Subcutaneous abdominal adipose tissue (tissue), 5 donors: Measurements from ENCODE around the gene NDUFB5.

ENCODE experiments used
- H3K27ac ChIP-seq: one replicate; pipeline ENCODE4 v1.7.0; 2013; ENCODE audit warnings: low read depth, mild to moderate bottlenecking, inconsistent platforms, low read length, moderate library complexity
- H3K27me3 ChIP-seq, 5 donors: one replicate each; pipeline ENCODE4 v1.7.0; 2013; ENCODE audit warnings: low read length in 5 of 5, inconsistent platforms in 1 of 5; ENCODE audit not compliant: control insufficient read depth in 5 of 5, insufficient read depth in 4 of 5
- H3K36me3 ChIP-seq, 5 donors: one replicate each; pipeline ENCODE4 v1.7.0; 2013; ENCODE audit warnings: low read length in 5 of 5; ENCODE audit not compliant: control insufficient read depth in 5 of 5, insufficient read depth in 5 of 5
- H3K4me1 ChIP-seq, 5 donors: one replicate each; pipeline ENCODE4 v1.7.0; 2013; ENCODE audit warnings: low read length in 5 of 5, mild to moderate bottlenecking in 3 of 5, moderate library complexity in 1 of 5; ENCODE audit not compliant: control insufficient read depth in 5 of 5, insufficient read depth in 5 of 5
- H3K4me3 ChIP-seq, 5 donors: one replicate each; pipeline ENCODE4 v1.7.0; 2013; ENCODE audit warnings: low read length in 5 of 5, low read depth in 1 of 5
- H3K9ac ChIP-seq, 5 donors: one replicate each; pipeline ENCODE4 v1.7.0; 2013; ENCODE audit warnings: low read length in 5 of 5, mild to moderate bottlenecking in 4 of 5, moderate library complexity in 3 of 5
- H3K9me3 ChIP-seq, 5 donors: one replicate each; pipeline ENCODE4 v1.7.0; 2013; ENCODE audit warnings: low read length in 5 of 5; ENCODE audit not compliant: control insufficient read depth in 5 of 5
- donor health status: healthy.
- donor health status: healthy.
- donor health status: healthy.
- donor health status: healthy.
- donor health status: healthy.

Gene NDUFB5

GRCh38 chr3:179591313-179591712, 13.3 kb upstream of the NDUFB5 start:
- H3K9me3 ChIP-seq = no peaks in the 10 kb centered on the region
- H3K27me3 ChIP-seq = no peaks in the 10 kb centered on the region
- no peak overlapping the region for H3K27ac ChIP-seq
- H3K4me3 ChIP-seq = no peak overlapping the region
- H3K36me3 ChIP-seq = peaks cover 49 to 81% (median 63%) of the 10 kb centered on the region in 5 donors
- H3K9ac ChIP-seq = no peak overlapping the region
- peaks cover 0 to 15% (median 6%) of the 10 kb centered on the region in 5 donors for H3K4me1 ChIP-seq

GRCh38 chr3:179599531-179599930, 5.1 kb upstream of the NDUFB5 start:
- Histone ChIP-seq H3K9me3 (no peaks in the 10 kb centered on the region), H3K9ac (no peak overlapping the region), H3K36me3 (peaks cover 33 to 64% (median 49%) of the 10 kb centered on the region in 5 donors)

GRCh38 chr3:179603321-179603720, 1.3 kb upstream of the NDUFB5 start:
- H3K27ac ChIP-seq = no peak overlapping the region
- H3K4me3 ChIP-seq = peak overlapping the region in 3 of 5 donors; percentile 15 to 99 (median 98)
- peaks cover 1 to 31% (median 29%) of the 10 kb centered on the region in 5 donors for H3K4me1 ChIP-seq
- H3K9ac ChIP-seq = peak overlapping the region in 3 of 5 donors; percentile 13 to 68 (median 39)
- peaks cover 15 to 37% (median 33%) of the 10 kb centered on the region in 5 donors for H3K36me3 ChIP-seq
- no peaks in the 10 kb centered on the region for H3K9me3 ChIP-seq
- H3K27me3 ChIP-seq = no peaks in the 10 kb centered on the region

More at GRCh38 chr3:179599531-179599930, 5.1 kb upstream of the NDUFB5 start:
- H3K27me3 ChIP-seq = no peaks in the 10 kb centered on the region
- H3K4me3 ChIP-seq = no peak overlapping the region
- peaks cover 0 to 19% (median 11%) of the 10 kb centered on the region in 5 donors for H3K4me1 ChIP-seq
- no peak overlapping the region for H3K27ac ChIP-seq

GRCh38 chr3:179603831-179604230, 763 bp upstream of the NDUFB5 start:
- H3K9me3 ChIP-seq = no peaks in the 10 kb centered on the region
- peaks cover 12 to 32% (median 28%) of the 10 kb centered on the region in 5 donors for H3K36me3 ChIP-seq
- H3K4me1 ChIP-seq = peaks cover 1 to 31% (median 29%) of the 10 kb centered on the region in 5 donors
- peak overlapping the region; percentile 95 for H3K27ac ChIP-seq
- peak overlapping the region; percentile 98 to 100 (median 99) for H3K4me3 ChIP-seq
- peak overlapping the region; percentile 51 to 99 (median 97) for H3K9ac ChIP-seq
- H3K27me3 ChIP-seq = no peaks in the 10 kb centered on the region

- H3K27ac ChIP-seq = no peak overlapping the region
- H3K4me1 ChIP-seq = peaks cover 1 to 36% (median 29%) of the 10 kb centered on the region in 5 donors
- peaks cover under 1 to 9% (median 2%) of the 10 kb centered on the region in 5 donors for H3K36me3 ChIP-seq
- peak overlapping the region in 1 of 5 donors; percentile 4 for H3K9ac ChIP-seq
- no peaks in the 10 kb centered on the region for H3K9me3 ChIP-seq
- no peak overlapping the region for H3K4me3 ChIP-seq
- H3K27me3 ChIP-seq = no peaks in the 10 kb centered on the region
Observed at GRCh38 chr3:179606534-179607085, 2.0 kb downstream of the NDUFB5 start.

- Histone ChIP-seq H3K36me3 (peaks cover 0 to 7% (median 4%) of the 10 kb centered on the region in 5 donors), H3K4me3 (no peak overlapping the region), H3K9ac (peak overlapping the region in 1 of 5 donors; percentile 13), H3K4me1 (peaks cover 1 to 24% (median 18%) of the 10 kb centered on the region in 5 donors), H3K27me3 (no peaks in the 10 kb centered on the region), H3K27ac (no peak overlapping the region), H3K9me3 (no peaks in the 10 kb centered on the region)
Observed at GRCh38 chr3:179608931-179609720, 4.5 kb downstream of the NDUFB5 start.

- peaks cover 0 to 7% (median 4%) of the 10 kb centered on the region in 5 donors for H3K36me3 ChIP-seq
- no peaks in the 10 kb centered on the region for H3K9me3 ChIP-seq
- no peak overlapping the region for H3K9ac ChIP-seq
- H3K4me3 ChIP-seq = no peak overlapping the region
- H3K27me3 ChIP-seq = no peaks in the 10 kb centered on the region
- peaks cover 1 to 21% (median 17%) of the 10 kb centered on the region in 5 donors for H3K4me1 ChIP-seq
- H3K27ac ChIP-seq = no peak overlapping the region
Observed at GRCh38 chr3:179610066-179610465, 5.5 kb downstream of the NDUFB5 start.

GRCh38 chr3:179613807-179614206, 9.2 kb downstream of the NDUFB5 start:
- no peaks in the 10 kb centered on the region for H3K27me3 ChIP-seq
- H3K4me1 ChIP-seq = peaks cover 0 to 7% (median 0%) of the 10 kb centered on the region in 5 donors
- H3K9ac ChIP-seq = no peak overlapping the region
- no peaks in the 10 kb centered on the region for H3K9me3 ChIP-seq
- peaks cover 10 to 20% (median 12%) of the 10 kb centered on the region in 5 donors for H3K36me3 ChIP-seq
- H3K4me3 ChIP-seq = no peak overlapping the region
- H3K27ac ChIP-seq = no peak overlapping the region

- Histone ChIP-seq H3K9ac (no peak overlapping the region), H3K9me3 (no peaks in the 10 kb centered on the region), H3K27me3 (no peaks in the 10 kb centered on the region), H3K4me3 (no peak overlapping the region), H3K4me1 (peaks cover 0 to 6% (median 0%) of the 10 kb centered on the region in 5 donors), H3K27ac (no peak overlapping the region), H3K36me3 (peaks cover 10 to 21% (median 13%) of the 10 kb centered on the region in 5 donors)
Observed at GRCh38 chr3:179615458-179616173, 11.0 kb downstream of the NDUFB5 start.
